Nucleus accumbens (tissue), 56 donors: Measurements from ENCODE around the gene NBPF3.

Experiments
- DNase-seq, 56 donors: peaks; one replicate each; lab custom pipeline; 2025; lab: John Stamatoyannopoulos, UW

NBPF3 gene

DNA sequence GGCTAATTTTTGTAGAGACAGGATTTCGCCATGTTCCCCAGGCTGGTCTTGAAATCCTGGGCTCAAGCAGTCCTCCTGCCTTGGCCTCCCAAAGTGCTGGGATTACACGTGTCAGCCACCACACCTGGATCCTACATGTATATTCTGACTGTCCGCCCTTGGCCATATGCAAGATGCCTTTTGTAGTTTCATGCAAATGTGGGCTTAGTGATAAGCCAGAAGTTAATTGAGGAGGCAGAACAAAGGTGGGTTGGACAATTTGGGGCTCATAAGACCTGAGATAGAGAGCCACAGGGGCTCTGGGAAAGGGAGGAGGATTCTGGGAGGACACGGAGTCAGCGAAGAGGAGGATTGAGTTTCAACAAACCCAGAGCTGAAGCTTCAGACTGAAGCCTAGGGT lies 94.2 kb downstream of the NBPF3 start:
- DNase-seq: no peak
